Myocyte (in vitro differentiated cells): ENCODE measurements around the gene SMOC1. TPM values are rescaled to one million over a fixed set of nuclear protein-coding genes. Genes with fewer than 3 reads are reported as not detected.

Experiments used
- DNase-seq: peaks from one replicate; pipeline ENCODE4 v3.0.0-alpha.2; 2012; ENCODE audit warnings: low read depth
- total RNA-seq: library from RNA; depleted of rRNA; stranded (reverse); fragments of >200 nt; gene quantifications from 2 replicates; pipeline ENCODE4 v1.2.3, GENCODE V29; 2014

SMOC1 gene
- total RNA-seq, 1 donor from 2014 or later: 1.4 TPM

- DNase-seq: no peak
These were observed 59.5 kb downstream of the SMOC1 start for GRCh38 chr14:69938751-69939150.

- no peak for DNase-seq
These were observed 62.8 kb downstream of the SMOC1 start for GRCh38 chr14:69941768-69942742.

DNA sequence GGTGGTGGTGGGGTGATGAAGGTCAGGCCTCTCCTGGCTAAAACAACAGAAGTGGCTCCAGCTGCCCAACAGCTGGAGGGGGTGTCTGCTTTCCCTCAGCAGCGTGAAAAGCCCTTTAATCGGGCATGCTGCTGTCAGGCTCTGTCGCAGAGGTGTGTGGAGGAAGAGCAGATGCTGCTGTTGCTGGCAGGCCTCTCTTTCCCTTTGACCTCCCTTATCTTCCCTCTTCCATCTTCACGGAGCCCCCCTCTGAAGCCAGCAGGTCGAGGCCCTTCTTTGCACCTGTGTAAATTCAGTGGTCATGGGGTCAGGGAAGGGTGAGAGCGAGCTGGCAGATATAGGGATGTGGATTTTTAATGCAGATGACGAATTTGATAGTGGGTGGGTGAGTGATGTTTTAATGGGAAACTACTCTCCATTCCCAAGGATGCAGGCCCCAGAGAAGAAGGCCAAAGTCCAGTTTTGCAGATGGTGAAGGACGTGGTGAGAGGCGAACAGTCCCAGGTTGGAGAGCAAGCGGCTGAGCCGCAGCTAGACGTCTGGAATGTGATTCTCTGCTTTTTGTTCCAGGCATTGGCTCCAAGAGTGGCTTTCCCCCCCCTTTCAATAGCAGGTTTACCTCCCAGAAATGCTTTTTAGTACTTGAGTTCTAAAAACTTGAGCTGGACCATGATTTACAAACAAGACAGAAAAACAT, 64.0 kb downstream of the SMOC1 start:
- no peak for DNase-seq

DNA sequence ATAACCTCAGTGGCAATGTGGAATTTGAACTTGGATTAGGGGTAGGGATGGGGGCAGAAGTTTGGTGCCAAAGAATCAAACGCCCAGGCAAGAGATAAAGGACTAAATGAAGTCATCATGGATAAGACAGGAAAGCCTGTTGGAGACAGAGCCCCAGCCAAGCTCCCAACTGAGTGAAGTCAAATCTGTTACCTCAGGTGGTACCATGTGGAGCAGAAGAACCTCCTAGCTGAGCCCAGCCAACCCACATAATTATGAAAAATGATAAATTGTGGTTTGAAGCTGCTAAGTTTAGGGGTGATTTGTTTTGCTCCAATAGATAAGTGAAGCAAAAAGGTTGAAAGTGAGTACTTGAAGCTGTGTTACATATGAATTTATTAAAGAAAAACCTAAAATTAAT, 66.1 kb downstream of the SMOC1 start:
- no peak for DNase-seq

DNA sequence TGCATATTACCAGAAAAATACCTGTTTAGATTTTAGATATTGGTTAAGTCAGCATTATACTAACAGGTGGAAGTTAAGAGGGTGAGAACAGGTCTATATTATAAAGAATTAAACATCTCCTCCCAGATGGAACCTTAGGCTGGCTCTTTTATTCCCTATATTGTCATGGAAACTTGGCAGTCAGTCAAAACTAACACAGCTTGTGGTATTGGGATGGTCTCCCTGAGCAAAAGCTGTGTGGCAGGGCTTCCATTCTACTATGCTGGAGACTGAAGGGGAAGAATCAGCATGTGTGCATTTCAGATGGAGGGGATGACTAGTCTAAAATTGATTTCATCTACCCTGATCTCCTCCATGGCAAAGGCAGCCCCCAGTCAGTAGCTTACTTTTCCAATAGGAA, 66.7 kb downstream of the SMOC1 start:
- no peak for DNase-seq

- no peak for DNase-seq
These were observed 69.1 kb downstream of the SMOC1 start for GRCh38 chr14:69948351-69948750.

- DNase-seq: no peak
These were observed 72.0 kb downstream of the SMOC1 start for GRCh38 chr14:69951263-69951662.

GRCh38 chr14:69951935-69952334, 72.7 kb downstream of the SMOC1 start:
- no peak for DNase-seq

- DNase-seq: no peak
These were observed 74.2 kb downstream of the SMOC1 start for GRCh38 chr14:69953266-69953915.

DNA sequence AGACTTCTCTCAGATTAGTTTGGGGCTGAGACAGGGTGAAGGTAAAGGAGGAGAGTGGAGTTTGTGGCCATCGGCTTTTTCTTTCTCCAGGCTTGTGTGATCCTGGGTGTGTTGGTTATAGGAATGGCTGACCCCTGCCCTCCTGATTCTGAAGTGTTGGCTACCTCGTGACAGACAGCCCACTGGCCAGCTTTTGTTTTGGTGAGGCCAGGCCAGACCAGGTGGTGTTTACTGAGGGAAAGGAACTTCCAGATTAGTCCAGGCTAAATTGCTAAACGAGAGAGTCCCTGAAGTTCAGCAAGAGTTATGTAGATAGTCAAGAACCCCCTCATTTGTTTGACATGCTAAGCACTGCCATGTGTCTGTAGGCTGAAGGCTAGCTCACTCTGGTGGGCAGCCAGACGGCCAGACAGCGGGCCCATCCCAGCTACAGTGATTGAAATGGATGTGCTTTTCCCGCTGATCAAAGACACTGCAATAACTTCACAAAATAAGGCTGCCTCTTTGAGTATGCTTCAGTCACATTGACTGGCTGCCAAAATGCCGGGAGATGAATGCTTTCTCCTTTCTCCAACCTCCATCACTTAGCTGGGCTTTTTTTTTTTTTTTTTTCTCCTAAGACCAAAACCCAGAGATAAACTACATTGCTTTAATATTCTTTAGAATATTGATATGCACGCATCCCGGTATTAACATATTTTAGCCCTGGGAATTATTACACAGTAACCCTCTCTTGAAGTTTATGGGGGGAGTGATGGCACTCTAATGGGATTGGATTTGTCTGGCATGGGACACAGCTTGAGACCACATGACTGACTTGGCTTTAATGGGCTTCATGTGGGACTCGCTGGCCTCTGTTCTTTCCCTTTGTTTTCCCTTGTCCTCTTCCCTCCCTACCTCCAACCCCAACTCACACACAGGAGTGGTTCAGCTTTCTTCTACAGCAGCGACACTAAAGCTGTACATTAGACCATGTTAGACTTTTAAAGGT, 76.9 kb downstream of the SMOC1 start:
- no peak for DNase-seq

DNA sequence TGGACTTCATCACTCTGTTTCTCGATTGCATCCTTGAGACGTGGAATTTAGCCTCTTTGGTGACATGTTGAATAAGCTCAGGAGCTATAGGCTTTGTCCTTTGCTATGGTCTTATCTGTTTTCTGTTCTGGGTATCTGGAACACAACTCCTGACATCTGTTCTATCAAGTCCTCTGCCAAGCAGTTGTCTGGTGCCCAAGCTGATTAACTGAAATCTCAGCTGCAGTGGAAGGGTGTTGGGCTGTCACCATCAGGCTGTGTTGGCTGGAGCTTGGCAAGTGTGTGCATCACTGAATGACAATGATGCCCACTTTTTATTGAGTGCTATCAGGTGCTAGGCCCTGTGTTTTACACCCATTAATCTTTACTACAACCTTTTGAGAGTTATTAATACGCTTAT, 77.8 kb downstream of the SMOC1 start:
- no peak for DNase-seq

DNA sequence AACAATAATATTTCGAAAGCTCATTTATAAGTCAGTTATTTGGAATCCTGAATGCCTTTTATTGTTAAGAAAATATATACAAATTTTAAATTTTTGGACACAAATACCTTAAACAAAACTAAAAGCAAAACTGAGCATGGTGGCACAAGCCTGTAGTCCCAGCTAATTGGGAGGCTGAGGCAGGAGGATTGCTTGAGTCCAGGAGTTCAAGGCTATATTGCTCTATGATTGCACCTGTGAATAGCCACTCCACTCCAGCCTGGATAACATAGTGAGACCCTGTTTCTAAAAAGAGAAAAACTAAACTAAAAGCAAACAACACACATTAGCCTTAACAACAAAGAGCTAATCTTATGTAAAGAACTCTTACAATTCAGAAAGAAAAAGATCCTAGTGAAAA, 78.8 kb downstream of the SMOC1 start:
- no peak for DNase-seq

DNA sequence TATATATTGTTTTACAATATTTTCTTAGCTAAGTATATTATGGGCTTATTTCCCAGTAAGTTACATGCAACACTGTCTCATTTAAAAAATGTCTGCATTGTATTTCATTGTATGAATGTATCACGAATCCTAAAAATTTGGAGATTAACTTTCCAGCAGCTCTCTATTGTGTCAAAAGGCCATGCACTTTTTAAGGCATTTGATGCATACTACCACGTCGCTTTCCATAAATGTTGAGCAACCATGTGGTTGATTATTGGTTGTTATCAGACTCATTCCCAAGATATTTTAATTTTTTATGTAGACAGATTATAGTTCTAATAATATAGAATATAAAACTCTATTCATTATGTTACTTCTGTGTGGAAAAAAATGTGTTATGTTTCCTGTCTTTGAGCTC, 79.9 kb downstream of the SMOC1 start:
- no peak for DNase-seq

GRCh38 chr14:69960296-69960695, 81.1 kb downstream of the SMOC1 start:
- no peak for DNase-seq

GRCh38 chr14:69963966-69964365, 84.8 kb downstream of the SMOC1 start:
- no peak for DNase-seq

- DNase-seq: no peak
These were observed 85.6 kb downstream of the SMOC1 start for GRCh38 chr14:69964841-69965240.

GRCh38 chr14:69968132-69968531, 88.9 kb downstream of the SMOC1 start:
- no peak for DNase-seq

- DNase-seq: no peak
These were observed 89.5 kb downstream of the SMOC1 start for GRCh38 chr14:69968681-69969080.

DNA sequence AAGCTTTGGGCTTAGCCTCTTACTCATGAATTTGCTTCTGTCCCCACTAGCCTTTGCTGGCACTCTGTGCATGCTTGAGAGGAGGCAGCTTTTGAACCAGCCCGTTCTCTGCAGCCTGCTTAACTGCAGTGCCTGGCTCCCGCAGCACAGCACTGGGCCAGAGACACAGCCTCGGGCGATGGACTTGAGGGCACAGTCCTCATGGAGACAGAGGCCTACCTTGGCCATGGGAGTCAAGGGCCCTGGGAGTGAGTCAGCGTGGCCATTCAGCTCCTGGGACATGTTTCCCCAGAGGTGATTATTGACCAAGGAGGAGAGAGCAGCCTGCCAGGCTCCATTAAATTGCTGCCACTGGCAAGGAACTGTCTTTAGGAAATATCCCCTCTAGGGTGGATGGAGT, 93.5 kb downstream of the SMOC1 start:
- no peak for DNase-seq

GRCh38 chr14:69973846-69974245, 94.6 kb downstream of the SMOC1 start:
- no peak for DNase-seq

- DNase-seq: no peak
These were observed 100.7 kb downstream of the SMOC1 start for GRCh38 chr14:69979882-69980281.
